ENCODE results near the gene SEMA3F. TPM values are rescaled to one million over a fixed set of nuclear protein-coding genes. Genes with fewer than 3 reads are reported as not detected.

Gene SEMA3F
- total RNA-seq, 1 experiment from 2014 or later = 3.9 TPM

DNA sequence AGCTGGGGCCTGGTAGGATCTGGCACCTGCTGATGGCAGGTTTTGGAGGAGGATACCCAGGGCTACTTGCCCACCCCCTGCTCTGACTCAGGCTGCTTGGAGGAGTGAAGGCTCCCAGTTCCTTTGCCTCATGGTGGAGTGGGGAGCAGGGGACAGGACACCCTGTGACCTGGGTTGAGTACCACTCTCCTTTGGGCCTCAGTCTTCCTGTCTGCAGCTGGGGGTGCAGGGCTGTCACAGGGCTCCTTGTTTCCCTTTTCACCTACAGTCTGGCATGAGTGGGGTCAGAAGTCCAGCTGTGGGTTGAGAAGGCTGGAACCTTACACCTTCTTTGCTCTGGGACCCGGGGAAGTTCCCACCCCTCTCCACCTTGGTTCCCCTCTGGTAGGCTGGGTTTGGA lies 14.7 kb downstream of the SEMA3F start:
- TF ChIP-seq, protein P1, sequence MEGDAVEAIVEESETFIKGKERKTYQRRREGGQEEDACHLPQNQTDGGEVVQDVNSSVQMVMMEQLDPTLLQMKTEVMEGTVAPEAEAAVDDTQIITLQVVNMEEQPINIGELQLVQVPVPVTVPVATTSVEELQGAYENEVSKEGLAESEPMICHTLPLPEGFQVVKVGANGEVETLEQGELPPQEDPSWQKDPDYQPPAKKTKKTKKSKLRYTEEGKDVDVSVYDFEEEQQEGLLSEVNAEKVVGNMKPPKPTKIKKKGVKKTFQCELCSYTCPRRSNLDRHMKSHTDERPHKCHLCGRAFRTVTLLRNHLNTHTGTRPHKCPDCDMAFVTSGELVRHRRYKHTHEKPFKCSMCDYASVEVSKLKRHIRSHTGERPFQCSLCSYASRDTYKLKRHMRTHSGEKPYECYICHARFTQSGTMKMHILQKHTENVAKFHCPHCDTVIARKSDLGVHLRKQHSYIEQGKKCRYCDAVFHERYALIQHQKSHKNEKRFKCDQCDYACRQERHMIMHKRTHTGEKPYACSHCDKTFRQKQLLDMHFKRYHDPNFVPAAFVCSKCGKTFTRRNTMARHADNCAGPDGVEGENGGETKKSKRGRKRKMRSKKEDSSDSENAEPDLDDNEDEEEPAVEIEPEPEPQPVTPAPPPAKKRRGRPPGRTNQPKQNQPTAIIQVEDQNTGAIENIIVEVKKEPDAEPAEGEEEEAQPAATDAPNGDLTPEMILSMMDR (conservative IDR thresholded peaks at IDR 0.05; ENCODE audit: low read depth, low read length) = no peak
- no peak for TF ChIP-seq EZH2 (IDR thresholded peaks at IDR 0.05; ENCODE audit: borderline replicate concordance, low read depth, low read length, poor library complexity, severe bottlenecking)
- no TSS peak for BruUV-seq (replicated peaks)
- H3K4me3 ChIP-seq (ENCODE audit: low read depth, low read length, poor library complexity, severe bottlenecking) = no peak overlapping the region
- H3K36me3 ChIP-seq (ENCODE audit: insufficient read depth, low read length, poor library complexity, severe bottlenecking) = no peaks in the 10 kb centered on the region
- H3K4me1 ChIP-seq (ENCODE audit: insufficient read depth, low read length, poor library complexity, severe bottlenecking) = peaks cover 17% of the 10 kb centered on the region
- H3K27ac ChIP-seq (ENCODE audit: low read depth, low read length, poor library complexity, severe bottlenecking) = no peak overlapping the region
- intact Hi-C loops (cut with micrococcal nuclease; ENCODE audit: unreplicated experiment) = no loop called here
- DNase-seq (ENCODE audit: low spot score) = no peak
- ChIA-PET POLR2A (ENCODE audit: low non-redundant PET) (no interaction called here), CTCF (no interaction called here)
- no peaks in the 10 kb centered on the region for H3K9me3 ChIP-seq (ENCODE audit: low read depth, low read length, poor library complexity, severe bottlenecking)
- no peaks in the 10 kb centered on the region for H3K27me3 ChIP-seq (replicated peaks; ENCODE audit: insufficient read depth, low read depth, low read length, poor library complexity)

DNA sequence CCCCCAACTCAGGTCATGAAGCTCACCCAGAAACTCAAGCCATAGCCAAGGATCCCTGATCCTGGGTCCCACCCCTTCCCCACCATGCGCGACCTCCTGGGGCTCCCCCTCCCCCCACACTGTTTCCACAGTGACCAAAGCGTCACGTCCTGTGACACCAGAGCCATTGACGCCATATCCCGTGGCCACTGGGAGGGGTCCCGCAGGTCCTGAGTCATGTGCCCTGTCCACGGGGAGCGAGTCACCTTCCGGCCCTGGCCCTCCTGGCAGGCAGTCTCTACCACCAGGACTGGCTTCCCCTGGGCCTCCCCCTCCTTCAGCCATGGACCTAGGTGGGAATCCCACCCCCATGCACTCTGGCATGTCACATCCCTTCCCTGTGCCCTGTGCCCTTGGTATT lies 15.6 kb downstream of the SEMA3F start:
- H3K27ac ChIP-seq (ENCODE audit: low read depth, low read length, poor library complexity, severe bottlenecking) = no peak overlapping the region
- BruUV-seq (replicated peaks) = no TSS peak
- H3K27me3 ChIP-seq (replicated peaks; ENCODE audit: insufficient read depth, low read depth, low read length, poor library complexity) = no peaks in the 10 kb centered on the region
- CTCF ChIA-PET = no interaction called here
- H3K36me3 ChIP-seq (ENCODE audit: insufficient read depth, low read length, poor library complexity, severe bottlenecking) = no peaks in the 10 kb centered on the region
- peaks cover 15% of the 10 kb centered on the region for H3K4me1 ChIP-seq (ENCODE audit: insufficient read depth, low read length, poor library complexity, severe bottlenecking)
- intact Hi-C loops (cut with micrococcal nuclease; ENCODE audit: unreplicated experiment) = no loop called here
- DNase-seq (ENCODE audit: low spot score) = no peak
- TF ChIP-seq EZH2 (IDR thresholded peaks at IDR 0.05; ENCODE audit: borderline replicate concordance, low read depth, low read length, poor library complexity, severe bottlenecking) = no peak
- TF ChIP-seq, protein P1 (conservative IDR thresholded peaks at IDR 0.05; ENCODE audit: low read depth, low read length) = no peak
- POLR2A ChIA-PET (ENCODE audit: low non-redundant PET) = no interaction called here
- H3K9me3 ChIP-seq (ENCODE audit: low read depth, low read length, poor library complexity, severe bottlenecking) = no peaks in the 10 kb centered on the region
- H3K4me3 ChIP-seq (ENCODE audit: low read depth, low read length, poor library complexity, severe bottlenecking) = no peak overlapping the region

DNA sequence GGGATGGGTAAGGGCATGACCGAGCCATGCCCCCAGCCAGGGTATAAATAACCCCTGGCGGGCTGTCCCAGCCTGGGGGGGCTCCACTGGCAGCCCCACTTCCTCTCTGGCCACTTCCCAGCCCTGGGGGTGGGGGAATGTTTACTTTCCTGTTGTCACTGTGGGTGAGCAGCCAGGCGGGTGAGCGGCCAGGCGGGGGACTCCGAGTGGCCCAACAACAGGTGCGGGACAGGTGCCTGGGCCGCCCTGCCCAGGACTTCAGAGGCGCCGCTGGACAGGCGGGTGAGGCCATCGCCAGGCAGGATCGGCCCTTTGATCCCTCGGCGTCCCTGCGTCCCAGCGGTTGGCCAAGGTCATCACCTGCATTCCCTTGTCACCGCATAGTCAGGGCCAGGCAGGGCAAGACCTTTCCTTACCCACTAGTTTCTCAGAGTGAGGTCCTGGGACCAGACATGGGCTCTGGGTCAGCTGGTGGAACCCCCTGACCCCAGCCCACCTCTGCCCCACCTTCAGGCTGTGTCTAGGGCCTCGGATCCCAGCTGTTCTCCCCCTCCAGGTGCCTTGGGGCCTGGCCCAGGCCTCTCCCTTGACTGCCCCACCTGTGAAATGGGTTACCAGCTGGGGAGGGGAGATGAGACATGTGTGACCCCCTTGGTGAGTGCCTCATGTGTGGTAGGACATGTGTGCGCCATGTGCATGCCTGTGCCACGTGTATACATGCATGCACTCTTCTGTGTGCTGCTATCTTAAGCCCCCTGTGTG lies 16.6 kb downstream of the SEMA3F start:
- intact Hi-C loops (cut with micrococcal nuclease; ENCODE audit: unreplicated experiment) = no loop called here
- no peaks in the 10 kb centered on the region for H3K27me3 ChIP-seq (replicated peaks; ENCODE audit: insufficient read depth, low read depth, low read length, poor library complexity)
- H3K27ac ChIP-seq (ENCODE audit: low read depth, low read length, poor library complexity, severe bottlenecking) = no peak overlapping the region
- H3K4me1 ChIP-seq (ENCODE audit: insufficient read depth, low read length, poor library complexity, severe bottlenecking) = peaks cover 5% of the 10 kb centered on the region
- H3K36me3 ChIP-seq (ENCODE audit: insufficient read depth, low read length, poor library complexity, severe bottlenecking) = no peaks in the 10 kb centered on the region
- no TSS peak for BruUV-seq (replicated peaks)
- CTCF ChIA-PET = no interaction called here
- H3K9me3 ChIP-seq (ENCODE audit: low read depth, low read length, poor library complexity, severe bottlenecking) = no peaks in the 10 kb centered on the region
- TF ChIP-seq, protein P1 (conservative IDR thresholded peaks at IDR 0.05; ENCODE audit: low read depth, low read length) = no peak
- TF ChIP-seq EZH2 (IDR thresholded peaks at IDR 0.05; ENCODE audit: borderline replicate concordance, low read depth, low read length, poor library complexity, severe bottlenecking) = no peak
- H3K4me3 ChIP-seq (ENCODE audit: low read depth, low read length, poor library complexity, severe bottlenecking) = no peak overlapping the region
- no peak for DNase-seq (ENCODE audit: low spot score)
- POLR2A ChIA-PET (ENCODE audit: low non-redundant PET) = no interaction called here

Data from A673 (cell line).